Stomach (tissue), 9 donors: ENCODE results near the gene SNX5. TPM values are rescaled to one million over a fixed set of nuclear protein-coding genes. Genes with fewer than 3 reads are reported as not detected.

Source experiments
- DNase-seq, 2 donors: peaks; one replicate each; pipeline versions ENCODE4 v3.0.0 to v3.0.0-alpha.2; 2013 to 2019
- H3K27ac ChIP-seq, 5 donors: fragments of 200-600 bp in 4 of 5; sonication (generic) in 4 of 5; one replicate each; pipeline ENCODE4 v1.5.1; 2013 to 2019; ENCODE audit warnings: mild to moderate bottlenecking in 1 of 5, moderate library complexity in 1 of 5
- H3K27me3 ChIP-seq, 3 donors: fragments of 200-600 bp; sonication (generic); one replicate each; pipeline ENCODE4 v1.5.1; 2017 to 2019; ENCODE audit warnings: mixed run types in 1 of 3
- H3K36me3 ChIP-seq, 4 donors: fragments of 200-600 bp; sonication (generic); 1 replicate in 3 of 4; 2 replicates in 1 of 4; pipeline ENCODE4 v1.5.1; 2016 to 2019
- H3K4me1 ChIP-seq, 4 donors: fragments of 200-600 bp; sonication (generic); one replicate each; pipeline ENCODE4 v1.5.1; 2016 to 2019
- H3K4me3 ChIP-seq, 4 donors: fragments of 200-600 bp; sonication (generic) in 3 of 4; one replicate each; pipeline ENCODE4 v1.5.1; 2016 to 2019; ENCODE audit warnings: mild to moderate bottlenecking in 1 of 4
- H3K9me3 ChIP-seq, 4 donors: fragments of 200-600 bp; sonication (generic); one replicate each; pipeline ENCODE4 v1.5.1; 2016 to 2019
- CTCF ChIP-seq, 7 experiments: fragments of 450-650 bp in 4 of 7; fragments of 200-600 bp in 3 of 7; sonication (generic) in 3 of 7; IDR thresholded peaks; one replicate each; pipeline ENCODE4 v1.5.1; 2016 to 2019; ENCODE audit warnings: antibody characterized with exemption in 7 of 7, control low read depth in 2 of 7, mild to moderate bottlenecking in 1 of 7
- EP300 ChIP-seq: sonication (generic); formaldehyde crosslinking; IDR thresholded peaks from one replicate; pipeline ENCODE4 v1.6.1; 2017; ENCODE audit warnings: antibody characterized with exemption
- POLR2A ChIP-seq, 4 donors: fragments of 450-650 bp; IDR thresholded peaks; one replicate each; pipeline ENCODE4 v1.6.1; 2016; ENCODE audit warnings: antibody characterized with exemption in 4 of 4, control low read depth in 2 of 4, mild to moderate bottlenecking in 1 of 4, moderate library complexity in 1 of 4
- POLR2AphosphoS5 ChIP-seq, 3 donors: sonication (generic); formaldehyde crosslinking; IDR thresholded peaks; one replicate each; pipeline ENCODE4 v1.6.1; 2016; ENCODE audit warnings: antibody characterized with exemption in 3 of 3
- WGBS, 5 donors: extraction: QIAGEN DNeasy Blood & Tissue Kit in 3 of 5; methylation state at CpG; one replicate each; pipeline versions ENCODE4 v1.1.5 to v1.1.7; 2013 to 2018; 5-methylcytosine and 5-hydroxymethylcytosine counted together
- intact Hi-C: fragments of 100-400 bp; cut with DNase I; formaldehyde crosslinking; loops from one replicate; pipeline ENCODE4 v1.15.1; 2023; ENCODE audit warnings: low total_unique reads
- polyA plus RNA-seq, 3 donors: library from polyadenylated mRNA; stranded (reverse); fragments of 200-250 nt; gene quantifications; one replicate each; pipeline ENCODE4 v1.2.3, GENCODE V29; 2013
- total RNA-seq, 5 donors: library from RNA; depleted of rRNA; stranded (reverse); fragments of >200 nt; gene quantifications; one replicate each; pipeline versions ENCODE4 v1.1.0 to v1.2.3, GENCODE V29; 2014 to 2016
- donor health status: healthy with polysubstance abuse.
- donor health status: Bipolar disorder and iron deficiency.
- donor health status: healthy.

SNX5 gene
- total and polyA plus RNA-seq, 8 donors = 47.3 to 202 (median 103) TPM

- intact Hi-C loops = no loop called here
- Histone ChIP-seq H3K9me3 (peaks cover 0 to 5% (median 0%) of the 10 kb centered on the region in 4 donors), H3K27ac (no peak overlapping the region), H3K27me3 (no peaks in the 10 kb centered on the region), H3K36me3 (no peaks in the 10 kb centered on the region), H3K4me3 (no peak overlapping the region), H3K4me1 (peaks cover 31 to 39% (median 36%) of the 10 kb centered on the region in 4 donors)
- TF ChIP-seq CTCF (IDR thresholded peaks at IDR 0.05) (no peak), EP300 (no peak)
- WGBS, 5 donors = 91 to 100% (median 95%) methylated on average over 1 of the region's 1 CpG
- DNase-seq = no peak
Observed at GRCh38 chr20:17931513-17931912, 37.1 kb downstream of the SNX5 start.

GRCh38 chr20:17928633-17929311, 39.8 kb downstream of the SNX5 start:
- H3K4me1 ChIP-seq = peaks cover 36 to 49% (median 44%) of the 10 kb centered on the region in 4 donors

GRCh38 chr20:17928211-17928611, 40.4 kb downstream of the SNX5 start:
- no peaks in the 10 kb centered on the region for H3K27me3 ChIP-seq
- peaks cover 0 to 5% (median 0%) of the 10 kb centered on the region in 4 donors for H3K9me3 ChIP-seq
- intact Hi-C loops = no loop called here
- H3K36me3 ChIP-seq = no peaks in the 10 kb centered on the region
- no peak for DNase-seq
- peak overlapping the region; percentile 75 to 88 (median 84) for H3K27ac ChIP-seq
- 30 to 58% (median 47%) methylated on average over 7 of the region's 7 CpGs for WGBS, 5 donors
- no peak overlapping the region for H3K4me3 ChIP-seq
- TF ChIP-seq CTCF (IDR thresholded peaks at IDR 0.05) (no peak), POLR2AphosphoS5 (IDR thresholded peaks at IDR 0.05) (no peak), EP300 (no peak), POLR2A (IDR thresholded peaks at IDR 0.05) (no peak)
- H3K4me1 ChIP-seq = peaks cover 36 to 49% (median 44%) of the 10 kb centered on the region in 4 donors

More at GRCh38 chr20:17928633-17929311, 39.8 kb downstream of the SNX5 start:
- Histone ChIP-seq H3K27me3 (no peaks in the 10 kb centered on the region), H3K9me3 (peaks cover 0 to 5% (median 0%) of the 10 kb centered on the region in 4 donors), H3K36me3 (no peaks in the 10 kb centered on the region), H3K27ac (peak overlapping the region; percentile 75 to 88 (median 84)), H3K4me3 (no peak overlapping the region)
- peak; percentile 72 to 77 for DNase-seq
- intact Hi-C loops = no loop called here
- 30 to 54% (median 43%) methylated on average over 9 to 22 of the region's 22 CpGs for WGBS, 5 donors
- peak in 2 of 3 donors; percentile 5 to 31 for TF ChIP-seq POLR2AphosphoS5 (IDR thresholded peaks at IDR 0.05)
- TF ChIP-seq EP300 = no peak
- no peak for TF ChIP-seq POLR2A (IDR thresholded peaks at IDR 0.05)
- TF ChIP-seq CTCF (IDR thresholded peaks at IDR 0.05) = peak in 1 of 7 experiments; percentile 8

GRCh38 chr20:17925940-17926300, 42.7 kb downstream of the SNX5 start:
- no peak for TF ChIP-seq CTCF (IDR thresholded peaks at IDR 0.05)
- no peak for TF ChIP-seq EP300
- TF ChIP-seq POLR2A (IDR thresholded peaks at IDR 0.05) = no peak
- no peak for TF ChIP-seq POLR2AphosphoS5 (IDR thresholded peaks at IDR 0.05)
- intact Hi-C loops = no loop called here
- DNase-seq = no peak
- no peaks in the 10 kb centered on the region for H3K9me3 ChIP-seq
- WGBS, 5 donors = 27 to 50% (median 43%) methylated on average over 1 of the region's 1 CpG
- H3K27ac ChIP-seq = peak overlapping the region; percentile 67 to 88 (median 84)
- H3K27me3 ChIP-seq = no peaks in the 10 kb centered on the region
- H3K4me3 ChIP-seq = no peak overlapping the region
- H3K36me3 ChIP-seq = no peaks in the 10 kb centered on the region
- peaks cover 36 to 49% (median 44%) of the 10 kb centered on the region in 4 donors for H3K4me1 ChIP-seq
